Adrenal gland (tissue), 12 donors: ENCODE measurements around the gene PHTF1. TPM values are rescaled to one million over a fixed set of nuclear protein-coding genes. Genes with fewer than 3 reads are reported as not detected.

Experiments used
- DNase-seq, 7 donors: peaks; one replicate each; pipeline ENCODE4 v3.0.0-alpha.2; 2019 to 2020
- H3K27ac ChIP-seq, 5 donors: fragments of 200-600 bp; sonication (generic) in 4 of 5; 1 replicate in 3 of 5; 2 replicates in 2 of 5; pipeline versions ENCODE4 v1.5.1 to v1.8.0; 2016 to 2020; ENCODE audit warnings: mild to moderate bottlenecking in 1 of 5
- H3K27me3 ChIP-seq: fragments of 200-600 bp; 2 replicates; pipeline ENCODE4 v1.8.0; 2021
- H3K36me3 ChIP-seq, 2 donors: fragments of 200-600 bp; replicated peaks in 1 of 2; 1 replicate in 1 of 2; 2 replicates in 1 of 2; pipeline versions ENCODE4 v1.5.1 to v1.8.0; 2018 to 2022
- H3K4me1 ChIP-seq, 2 donors: fragments of 200-600 bp; replicated peaks in 1 of 2; 1 replicate in 1 of 2; 2 replicates in 1 of 2; pipeline versions ENCODE4 v1.5.1 to v1.8.0; 2018 to 2021
- H3K4me3 ChIP-seq, 4 donors: fragments of 200-600 bp; sonication (generic) in 3 of 4; one replicate each; pipeline ENCODE4 v1.5.1; 2016 to 2018
- H3K9me3 ChIP-seq, 3 donors: fragments of 200-600 bp; sonication (generic) in 1 of 3; replicated peaks in 1 of 3; 1 replicate in 2 of 3; 2 replicates in 1 of 3; pipeline versions ENCODE4 v1.5.1 to v1.8.0; 2016 to 2021
- CTCF ChIP-seq, 6 experiments: fragments of 450-650 bp in 4 of 6; fragments of 200-600 bp in 2 of 6; sonication (generic) in 1 of 6; IDR thresholded peaks; 1 replicate in 5 of 6; 2 replicates in 1 of 6; pipeline versions ENCODE4 v1.5.1 to v1.8.0; 2016 to 2021; ENCODE audit warnings: antibody characterized with exemption in 6 of 6, mild to moderate bottlenecking in 2 of 6, moderate library complexity in 1 of 6
- POLR2A ChIP-seq, 2 donors: fragments of 450-650 bp; IDR thresholded peaks; one replicate each; pipeline ENCODE4 v1.6.1; 2017; ENCODE audit warnings: antibody characterized with exemption in 2 of 2, mild to moderate bottlenecking in 2 of 2, moderate library complexity in 1 of 2
- WGBS, 4 donors: extraction: QIAGEN DNeasy Blood & Tissue Kit in 2 of 4; methylation state at CpG; one replicate each; pipeline versions ENCODE4 v1.1.5 to v1.1.7; 2013 to 2017; 5-methylcytosine and 5-hydroxymethylcytosine counted together
- intact Hi-C, 2 donors: fragments of 100-400 bp; cut with DNase I; formaldehyde crosslinking; loops; one replicate each; pipeline versions ENCODE4 v1.14.1 to v1.15.0; 2022 to 2023
- polyA plus RNA-seq, 3 donors: library from polyadenylated mRNA; stranded (reverse); fragments of 200-250 nt in 2 of 3; fragments of 350-450 nt in 1 of 3; fragmentation: Illumina TruSeq in 1 of 3; extraction: RNeasy Lipid Tissue Mini Kit (QIAGEN cat#74804) in 1 of 3; gene quantifications; one replicate each; pipeline ENCODE4 v1.2.3, GENCODE V29; 2013 to 2014
- total RNA-seq, 9 donors: library from RNA; depleted of rRNA in 4 of 9; stranded (reverse); fragments of >200 nt in 4 of 9; fragments of 120-200 nt in 1 of 9; fragmentation: NEBNext Ultra II Directional in 1 of 9; extraction: Animal tissue kit (Norgen Biotek cat#: 25700) in 1 of 9; gene quantifications; one replicate each; pipeline versions ENCODE4 v1.1.0 to v1.2.4, GENCODE V29; 2013 to 2023
- donor health status: healthy with polysubstance abuse.
- donor health status: Bipolar disorder and iron deficiency.
- donor health status: DM: yes; HTN: yes; CAD: no.
- donor health status: DM: no; HTN: no; CAD: no.
- donor health status: DM: no; HTN: no; CAD: no.
- donor health status: DM: yes; HTN: yes; CAD: no.

The PHTF1 gene
- total and polyA plus RNA-seq, 12 donors = 9.7 to 37.9 (median 20.2) TPM

- no peaks in the 10 kb centered on the region for H3K9me3 ChIP-seq
- no peaks in the 10 kb centered on the region for H3K27me3 ChIP-seq
- WGBS, 4 donors = 95 to 99% (median 95%) methylated on average over 2 of the region's 2 CpGs
- intact Hi-C loops = no loop called here
- TF ChIP-seq POLR2A (IDR thresholded peaks at IDR 0.05) = no peak
- no peak for TF ChIP-seq CTCF (IDR thresholded peaks at IDR 0.05)
- no peak for DNase-seq
- no peak overlapping the region for H3K4me3 ChIP-seq
- H3K36me3 ChIP-seq = no peaks in the 10 kb centered on the region
- H3K4me1 ChIP-seq = no peaks in the 10 kb centered on the region
- no peak overlapping the region for H3K27ac ChIP-seq
Measured at GRCh38 chr1:113666126-113666525, 93.2 kb downstream of the PHTF1 start.

- DNase-seq = no peak
- no peak for TF ChIP-seq POLR2A (IDR thresholded peaks at IDR 0.05)
- no peak for TF ChIP-seq CTCF (IDR thresholded peaks at IDR 0.05)
- no peak overlapping the region for H3K27ac ChIP-seq
- intact Hi-C loops = no loop called here
- H3K4me3 ChIP-seq = no peak overlapping the region
- no peaks in the 10 kb centered on the region for H3K9me3 ChIP-seq
- no peaks in the 10 kb centered on the region for H3K27me3 ChIP-seq
- no peaks in the 10 kb centered on the region for H3K36me3 ChIP-seq
- no peaks in the 10 kb centered on the region for H3K4me1 ChIP-seq
Measured at GRCh38 chr1:113665071-113665470, 94.2 kb downstream of the PHTF1 start.

GRCh38 chr1:113663165-113663951 is 95.9 kb downstream of the PHTF1 start:
- TF ChIP-seq CTCF (IDR thresholded peaks at IDR 0.05) (no peak), POLR2A (IDR thresholded peaks at IDR 0.05) (no peak)
- no peak overlapping the region for H3K4me3 ChIP-seq
- H3K36me3 ChIP-seq = no peaks in the 10 kb centered on the region
- intact Hi-C loops = no loop called here
- DNase-seq = no peak
- 84 to 87% (median 85%) methylated on average over 5 of the region's 5 CpGs for WGBS, 4 donors
- no peaks in the 10 kb centered on the region for H3K27me3 ChIP-seq
- H3K27ac ChIP-seq = no peak overlapping the region
- H3K4me1 ChIP-seq = no peaks in the 10 kb centered on the region
- no peaks in the 10 kb centered on the region for H3K9me3 ChIP-seq

GRCh38 chr1:113662101-113662500 is 97.2 kb downstream of the PHTF1 start:
- peaks cover 0 to 5% of the 10 kb centered on the region in 2 donors for H3K4me1 ChIP-seq
- no peak overlapping the region for H3K27ac ChIP-seq
- H3K9me3 ChIP-seq = no peaks in the 10 kb centered on the region
- WGBS, 4 donors = 95 to 100% (median 97%) methylated on average over 1 of the region's 1 CpG
- no peak for TF ChIP-seq POLR2A (IDR thresholded peaks at IDR 0.05)
- TF ChIP-seq CTCF (IDR thresholded peaks at IDR 0.05) = no peak
- H3K36me3 ChIP-seq = no peaks in the 10 kb centered on the region
- no peak for DNase-seq
- intact Hi-C loops = no loop called here
- no peak overlapping the region for H3K4me3 ChIP-seq
- H3K27me3 ChIP-seq = no peaks in the 10 kb centered on the region
